GM23338 (cell line): ENCODE measurements around the gene IFI6. TPM values are rescaled to one million over a fixed set of nuclear protein-coding genes. Genes with fewer than 3 reads are reported as not detected.

Experiments
- ATAC-seq: fragments of 200-7000 bp; cut with Tn5 transposase; 3 replicates; pipeline ENCODE4 v1.9.1; 2020
- DNase-seq: peaks from one replicate; pipeline ENCODE4 v3.0.0-alpha.2; 2015; ENCODE audit warnings: low spot score
- H2AFZ ChIP-seq: fragments of 200-600 bp; sonication (generic); 2 replicates; pipeline ENCODE4 v1.8.0; 2016; ENCODE audit warnings: antibody characterized with exemption, mild to moderate bottlenecking, moderate library complexity
- H3F3A ChIP-seq: fragments of 200-600 bp; sonication (generic); replicated peaks from 2 replicates; pipeline ENCODE4 v1.8.0; 2017; ENCODE audit warnings: antibody characterized with exemption, mixed run types, low read depth
- H3K27ac ChIP-seq: fragments of 200-600 bp; sonication (generic); 2 replicates; pipeline ENCODE4 v1.6.1; 2016; ENCODE audit warnings: low read depth
- H3K27me3 ChIP-seq: fragments of 200-600 bp; sonication (generic); 2 replicates; pipeline ENCODE4 v1.8.0; 2016; ENCODE audit warnings: mild to moderate bottlenecking, mixed run types, moderate library complexity; ENCODE audit not compliant: insufficient read depth
- H3K36me3 ChIP-seq: fragments of 200-600 bp; sonication (generic); 2 replicates; pipeline ENCODE4 v1.8.0; 2016; ENCODE audit warnings: mild to moderate bottlenecking; ENCODE audit not compliant: insufficient read depth
- H3K4me1 ChIP-seq: fragments of 200-600 bp; sonication (generic); 2 replicates; pipeline ENCODE4 v1.8.0; 2016; ENCODE audit warnings: mild to moderate bottlenecking, moderate library complexity; ENCODE audit not compliant: insufficient read depth
- H3K4me2 ChIP-seq: fragments of 200-600 bp; sonication (generic); 2 replicates; pipeline ENCODE4 v1.7.1; 2017; ENCODE audit warnings: mixed run types
- H3K4me3 ChIP-seq: fragments of 200-600 bp; sonication (generic); 2 replicates; pipeline ENCODE4 v1.6.1; 2016; ENCODE audit warnings: mixed run types
- H3K79me2 ChIP-seq: fragments of 200-600 bp; sonication (generic); replicated peaks from 2 replicates; pipeline ENCODE4 v1.8.0; 2017; ENCODE audit warnings: mild to moderate bottlenecking; ENCODE audit not compliant: insufficient read depth
- H3K9me2 ChIP-seq: fragments of 200-600 bp; sonication (generic); 2 replicates; pipeline ENCODE4 v1.8.0; 2017; ENCODE audit not compliant: insufficient read depth
- H4K20me1 ChIP-seq: fragments of 200-600 bp; sonication (generic); replicated peaks from 2 replicates; pipeline ENCODE4 v1.8.0; 2017; ENCODE audit warnings: mild to moderate bottlenecking; ENCODE audit not compliant: insufficient read depth
- H3K27ac Mint-ChIP-seq: 2 replicates; pipeline ENCODE4 v1.8.0; 2020; ENCODE audit warnings: inconsistent platforms, mild to moderate bottlenecking, moderate library complexity, mixed read lengths
- H3K27me3 Mint-ChIP-seq: 3 replicates; pipeline ENCODE4 v1.8.0; 2022; ENCODE audit warnings: low read depth, mild to moderate bottlenecking, moderate library complexity, mixed read lengths, inconsistent platforms; ENCODE audit not compliant: insufficient read depth, poor library complexity
- H3K36me3 Mint-ChIP-seq: 3 replicates; pipeline ENCODE4 v1.8.0; 2021; ENCODE audit warnings: low read depth, mild to moderate bottlenecking, inconsistent platforms, moderate library complexity, mixed read lengths
- H3K4me1 Mint-ChIP-seq: 3 replicates; pipeline ENCODE4 v1.8.0; 2020; ENCODE audit warnings: mild to moderate bottlenecking, inconsistent platforms, mixed read lengths
- H3K4me3 Mint-ChIP-seq: 3 replicates; pipeline ENCODE4 v1.8.0; 2021; ENCODE audit warnings: moderate library complexity, mild to moderate bottlenecking, inconsistent platforms, mixed read lengths
- H3K9me3 Mint-ChIP-seq: 3 replicates; pipeline ENCODE4 v1.8.0; 2020; ENCODE audit warnings: moderate library complexity, mild to moderate bottlenecking, inconsistent platforms, mixed read lengths
- EZH2phosphoT487 ChIP-seq: fragments of 200-600 bp; sonication (generic); IDR thresholded peaks from one replicate; pipeline ENCODE4 v1.8.1; 2018; ENCODE audit warnings: antibody characterized with exemption; ENCODE audit not compliant: unreplicated experiment
- JUNB ChIP-seq: IDR thresholded peaks from one replicate; pipeline ENCODE4 v1.6.1; 2016; ENCODE audit warnings: antibody characterized with exemption; ENCODE audit not compliant: unreplicated experiment
- ZNF331 ChIP-seq: fragments of 250-450 bp; sonication (Bioruptor Pico); IDR thresholded peaks from 2 replicates; pipeline ENCODE4 v1.5.0; 2020; ENCODE audit warnings: low read depth, mild to moderate bottlenecking, moderate library complexity
- polyA plus RNA-seq: library from polyadenylated mRNA; unstranded; fragments of >200 nt; fragmentation: Nextera tagmentation; extraction: Ambion mirVana; gene quantifications from 2 replicates; pipeline ENCODE4 v1.2.1, GENCODE V29; 2016
- total RNA-seq: library from RNA; depleted of rRNA; stranded (reverse); fragments of >200 nt; shearing (Covaris generic); gene quantifications from 2 replicates; pipeline ENCODE4 v1.2.3, GENCODE V29; 2014
- TF ChIP-seq, protein P1 (sequence below), 2 experiments: fragments of 200-600 bp in 1 of 2; sonication (generic) in 1 of 2; conservative IDR thresholded peaks; 2 replicates each; pipeline versions ENCODE4 v1.5.1 to v1.6.1; 2016 to 2017; ENCODE audit warnings: antibody characterized with exemption in 2 of 2, low read depth in 2 of 2, mild to moderate bottlenecking in 2 of 2, moderate library complexity in 1 of 2
- TF ChIP-seq, protein P2 (sequence below): IDR thresholded peaks from one replicate; pipeline ENCODE4 v1.6.1; 2018; ENCODE audit warnings: antibody characterized with exemption; ENCODE audit not compliant: unreplicated experiment
- TF ChIP-seq, protein P3 (sequence below): fragments of 250-450 bp; sonication (Bioruptor Pico); IDR thresholded peaks from 2 replicates; pipeline ENCODE4 v1.5.0; 2020; ENCODE audit warnings: mild to moderate bottlenecking, moderate library complexity

The IFI6 gene
- total and polyA plus RNA-seq, 2 experiments from 2014 or later = 6.3 to 16.0 TPM

DNA sequence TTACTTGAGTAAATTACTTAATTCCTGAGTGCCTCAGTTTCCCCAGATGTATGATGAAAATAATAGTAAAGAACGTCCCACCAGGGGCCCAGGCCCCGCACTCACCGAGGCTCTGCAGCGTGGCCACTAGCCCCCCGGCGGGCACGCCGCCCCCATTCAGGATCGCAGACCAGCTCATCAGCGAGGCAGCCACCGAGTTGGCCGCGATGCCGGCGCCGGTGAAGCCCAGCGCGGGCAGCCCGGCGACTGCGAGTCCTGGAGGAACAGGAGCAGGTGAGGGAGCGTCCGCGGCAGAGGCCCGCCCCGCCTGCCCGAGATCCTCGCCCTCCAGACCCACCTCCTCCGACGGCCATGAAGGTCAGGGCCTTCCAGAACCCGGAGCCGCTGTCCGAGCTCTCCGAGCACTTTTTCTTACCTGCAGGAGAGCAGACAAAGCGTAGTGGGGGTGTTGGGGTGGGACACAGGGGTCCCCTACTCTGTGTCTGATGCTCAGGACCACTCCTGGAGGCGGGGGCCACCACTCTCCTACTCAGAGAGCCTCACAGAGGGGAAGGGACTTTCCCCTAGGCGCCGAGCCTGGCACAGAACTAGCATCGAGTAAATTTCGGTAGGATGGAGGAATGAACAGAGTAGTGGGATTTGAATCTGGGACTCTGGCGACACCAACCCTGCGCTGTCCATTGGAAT is 3.7 kb downstream of the IFI6 start:
- H3K27ac ChIP-seq = no peak overlapping the region
- ATAC-seq = no peak
- no peaks in the 10 kb centered on the region for H4K20me1 ChIP-seq
- no peaks in the 10 kb centered on the region for H3K79me2 ChIP-seq
- no peak overlapping the region for H3K4me2 ChIP-seq
- Mint-ChIP-seq H3K9me3 (no peaks in the 10 kb centered on the region), H3K36me3 (no peaks in the 10 kb centered on the region), H3K27me3 (peaks cover 9% of the 10 kb centered on the region), H3K27ac (no peak overlapping the region), H3K4me3 (no peak overlapping the region), H3K4me1 (peaks cover 16% of the 10 kb centered on the region)
- peaks cover 10% of the 10 kb centered on the region; the same call in 1 of the 2 replicates for H3F3A ChIP-seq
- H3K4me1 ChIP-seq = no peaks in the 10 kb centered on the region; the same call in 1 of the 2 replicates
- H2AFZ ChIP-seq = no peak overlapping the region
- no peak for DNase-seq
- no peaks in the 10 kb centered on the region for H3K36me3 ChIP-seq
- TF ChIP-seq ZNF331 (CRISPR knock-in tag) (no peak), EZH2phosphoT487 (no peak), JUNB (no peak)
- TF ChIP-seq, protein P1, sequence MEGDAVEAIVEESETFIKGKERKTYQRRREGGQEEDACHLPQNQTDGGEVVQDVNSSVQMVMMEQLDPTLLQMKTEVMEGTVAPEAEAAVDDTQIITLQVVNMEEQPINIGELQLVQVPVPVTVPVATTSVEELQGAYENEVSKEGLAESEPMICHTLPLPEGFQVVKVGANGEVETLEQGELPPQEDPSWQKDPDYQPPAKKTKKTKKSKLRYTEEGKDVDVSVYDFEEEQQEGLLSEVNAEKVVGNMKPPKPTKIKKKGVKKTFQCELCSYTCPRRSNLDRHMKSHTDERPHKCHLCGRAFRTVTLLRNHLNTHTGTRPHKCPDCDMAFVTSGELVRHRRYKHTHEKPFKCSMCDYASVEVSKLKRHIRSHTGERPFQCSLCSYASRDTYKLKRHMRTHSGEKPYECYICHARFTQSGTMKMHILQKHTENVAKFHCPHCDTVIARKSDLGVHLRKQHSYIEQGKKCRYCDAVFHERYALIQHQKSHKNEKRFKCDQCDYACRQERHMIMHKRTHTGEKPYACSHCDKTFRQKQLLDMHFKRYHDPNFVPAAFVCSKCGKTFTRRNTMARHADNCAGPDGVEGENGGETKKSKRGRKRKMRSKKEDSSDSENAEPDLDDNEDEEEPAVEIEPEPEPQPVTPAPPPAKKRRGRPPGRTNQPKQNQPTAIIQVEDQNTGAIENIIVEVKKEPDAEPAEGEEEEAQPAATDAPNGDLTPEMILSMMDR (conservative IDR thresholded peaks at IDR 0.05; ENCODE audit: low read depth in 2 of 2) = no peak
- TF ChIP-seq, protein P2, sequence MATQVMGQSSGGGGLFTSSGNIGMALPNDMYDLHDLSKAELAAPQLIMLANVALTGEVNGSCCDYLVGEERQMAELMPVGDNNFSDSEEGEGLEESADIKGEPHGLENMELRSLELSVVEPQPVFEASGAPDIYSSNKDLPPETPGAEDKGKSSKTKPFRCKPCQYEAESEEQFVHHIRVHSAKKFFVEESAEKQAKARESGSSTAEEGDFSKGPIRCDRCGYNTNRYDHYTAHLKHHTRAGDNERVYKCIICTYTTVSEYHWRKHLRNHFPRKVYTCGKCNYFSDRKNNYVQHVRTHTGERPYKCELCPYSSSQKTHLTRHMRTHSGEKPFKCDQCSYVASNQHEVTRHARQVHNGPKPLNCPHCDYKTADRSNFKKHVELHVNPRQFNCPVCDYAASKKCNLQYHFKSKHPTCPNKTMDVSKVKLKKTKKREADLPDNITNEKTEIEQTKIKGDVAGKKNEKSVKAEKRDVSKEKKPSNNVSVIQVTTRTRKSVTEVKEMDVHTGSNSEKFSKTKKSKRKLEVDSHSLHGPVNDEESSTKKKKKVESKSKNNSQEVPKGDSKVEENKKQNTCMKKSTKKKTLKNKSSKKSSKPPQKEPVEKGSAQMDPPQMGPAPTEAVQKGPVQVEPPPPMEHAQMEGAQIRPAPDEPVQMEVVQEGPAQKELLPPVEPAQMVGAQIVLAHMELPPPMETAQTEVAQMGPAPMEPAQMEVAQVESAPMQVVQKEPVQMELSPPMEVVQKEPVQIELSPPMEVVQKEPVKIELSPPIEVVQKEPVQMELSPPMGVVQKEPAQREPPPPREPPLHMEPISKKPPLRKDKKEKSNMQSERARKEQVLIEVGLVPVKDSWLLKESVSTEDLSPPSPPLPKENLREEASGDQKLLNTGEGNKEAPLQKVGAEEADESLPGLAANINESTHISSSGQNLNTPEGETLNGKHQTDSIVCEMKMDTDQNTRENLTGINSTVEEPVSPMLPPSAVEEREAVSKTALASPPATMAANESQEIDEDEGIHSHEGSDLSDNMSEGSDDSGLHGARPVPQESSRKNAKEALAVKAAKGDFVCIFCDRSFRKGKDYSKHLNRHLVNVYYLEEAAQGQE = no peak
- TF ChIP-seq, protein P3, sequence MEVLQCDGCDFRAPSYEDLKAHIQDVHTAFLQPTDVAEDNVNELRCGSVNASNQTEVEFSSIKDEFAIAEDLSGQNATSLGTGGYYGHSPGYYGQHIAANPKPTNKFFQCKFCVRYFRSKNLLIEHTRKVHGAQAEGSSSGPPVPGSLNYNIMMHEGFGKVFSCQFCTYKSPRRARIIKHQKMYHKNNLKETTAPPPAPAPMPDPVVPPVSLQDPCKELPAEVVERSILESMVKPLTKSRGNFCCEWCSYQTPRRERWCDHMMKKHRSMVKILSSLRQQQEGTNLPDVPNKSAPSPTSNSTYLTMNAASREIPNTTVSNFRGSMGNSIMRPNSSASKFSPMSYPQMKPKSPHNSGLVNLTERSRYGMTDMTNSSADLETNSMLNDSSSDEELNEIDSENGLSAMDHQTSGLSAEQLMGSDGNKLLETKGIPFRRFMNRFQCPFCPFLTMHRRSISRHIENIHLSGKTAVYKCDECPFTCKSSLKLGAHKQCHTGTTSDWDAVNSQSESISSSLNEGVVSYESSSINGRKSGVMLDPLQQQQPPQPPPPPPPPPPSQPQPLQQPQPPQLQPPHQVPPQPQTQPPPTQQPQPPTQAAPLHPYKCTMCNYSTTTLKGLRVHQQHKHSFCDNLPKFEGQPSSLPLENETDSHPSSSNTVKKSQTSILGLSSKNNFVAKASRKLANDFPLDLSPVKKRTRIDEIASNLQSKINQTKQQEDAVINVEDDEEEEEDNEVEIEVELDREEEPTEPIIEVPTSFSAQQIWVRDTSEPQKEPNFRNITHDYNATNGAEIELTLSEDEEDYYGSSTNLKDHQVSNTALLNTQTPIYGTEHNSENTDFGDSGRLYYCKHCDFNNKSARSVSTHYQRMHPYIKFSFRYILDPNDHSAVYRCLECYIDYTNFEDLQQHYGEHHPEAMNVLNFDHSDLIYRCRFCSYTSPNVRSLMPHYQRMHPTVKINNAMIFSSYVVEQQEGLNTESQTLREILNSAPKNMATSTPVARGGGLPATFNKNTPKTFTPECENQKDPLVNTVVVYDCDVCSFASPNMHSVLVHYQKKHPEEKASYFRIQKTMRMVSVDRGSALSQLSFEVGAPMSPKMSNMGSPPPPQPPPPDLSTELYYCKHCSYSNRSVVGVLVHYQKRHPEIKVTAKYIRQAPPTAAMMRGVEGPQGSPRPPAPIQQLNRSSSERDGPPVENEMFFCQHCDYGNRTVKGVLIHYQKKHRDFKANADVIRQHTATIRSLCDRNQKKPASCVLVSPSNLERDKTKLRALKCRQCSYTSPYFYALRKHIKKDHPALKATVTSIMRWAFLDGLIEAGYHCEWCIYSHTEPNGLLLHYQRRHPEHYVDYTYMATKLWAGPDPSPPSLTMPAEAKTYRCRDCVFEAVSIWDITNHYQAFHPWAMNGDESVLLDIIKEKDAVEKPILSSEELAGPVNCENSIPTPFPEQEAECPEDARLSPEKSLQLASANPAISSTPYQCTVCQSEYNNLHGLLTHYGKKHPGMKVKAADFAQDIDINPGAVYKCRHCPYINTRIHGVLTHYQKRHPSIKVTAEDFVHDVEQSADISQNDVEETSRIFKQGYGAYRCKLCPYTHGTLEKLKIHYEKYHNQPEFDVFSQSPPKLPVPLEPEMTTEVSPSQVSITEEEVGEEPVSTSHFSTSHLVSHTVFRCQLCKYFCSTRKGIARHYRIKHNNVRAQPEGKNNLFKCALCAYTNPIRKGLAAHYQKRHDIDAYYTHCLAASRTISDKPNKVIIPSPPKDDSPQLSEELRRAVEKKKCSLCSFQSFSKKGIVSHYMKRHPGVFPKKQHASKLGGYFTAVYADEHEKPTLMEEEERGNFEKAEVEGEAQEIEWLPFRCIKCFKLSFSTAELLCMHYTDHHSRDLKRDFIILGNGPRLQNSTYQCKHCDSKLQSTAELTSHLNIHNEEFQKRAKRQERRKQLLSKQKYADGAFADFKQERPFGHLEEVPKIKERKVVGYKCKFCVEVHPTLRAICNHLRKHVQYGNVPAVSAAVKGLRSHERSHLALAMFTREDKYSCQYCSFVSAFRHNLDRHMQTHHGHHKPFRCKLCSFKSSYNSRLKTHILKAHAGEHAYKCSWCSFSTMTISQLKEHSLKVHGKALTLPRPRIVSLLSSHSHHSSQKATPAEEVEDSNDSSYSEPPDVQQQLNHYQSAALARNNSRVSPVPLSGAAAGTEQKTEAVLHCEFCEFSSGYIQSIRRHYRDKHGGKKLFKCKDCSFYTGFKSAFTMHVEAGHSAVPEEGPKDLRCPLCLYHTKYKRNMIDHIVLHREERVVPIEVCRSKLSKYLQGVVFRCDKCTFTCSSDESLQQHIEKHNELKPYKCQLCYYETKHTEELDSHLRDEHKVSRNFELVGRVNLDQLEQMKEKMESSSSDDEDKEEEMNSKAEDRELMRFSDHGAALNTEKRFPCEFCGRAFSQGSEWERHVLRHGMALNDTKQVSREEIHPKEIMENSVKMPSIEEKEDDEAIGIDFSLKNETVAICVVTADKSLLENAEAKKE (CRISPR knock-in tag) = no peak
- H3K9me2 ChIP-seq = no peaks in the 10 kb centered on the region
- peaks cover 11% of the 10 kb centered on the region for H3K27me3 ChIP-seq
- H3K4me3 ChIP-seq = no peak overlapping the region
